ENCODE data around the gene ABCA1.

The ABCA1 gene

GRCh38 chr9:104841601-104842141 lies 86.3 kb downstream of the ABCA1 start:
- Mint-ChIP-seq H3K27me3 (no peaks in the 10 kb centered on the region), H3K9me3 (no peaks in the 10 kb centered on the region), H3K4me1 (no peaks in the 10 kb centered on the region), H3K27ac (no peak overlapping the region), H3K4me3 (no peak overlapping the region), H3K36me3 (ENCODE audit: low read depth) (no peaks in the 10 kb centered on the region)
- no peak for ATAC-seq
- DNase-seq = no peak

DNA sequence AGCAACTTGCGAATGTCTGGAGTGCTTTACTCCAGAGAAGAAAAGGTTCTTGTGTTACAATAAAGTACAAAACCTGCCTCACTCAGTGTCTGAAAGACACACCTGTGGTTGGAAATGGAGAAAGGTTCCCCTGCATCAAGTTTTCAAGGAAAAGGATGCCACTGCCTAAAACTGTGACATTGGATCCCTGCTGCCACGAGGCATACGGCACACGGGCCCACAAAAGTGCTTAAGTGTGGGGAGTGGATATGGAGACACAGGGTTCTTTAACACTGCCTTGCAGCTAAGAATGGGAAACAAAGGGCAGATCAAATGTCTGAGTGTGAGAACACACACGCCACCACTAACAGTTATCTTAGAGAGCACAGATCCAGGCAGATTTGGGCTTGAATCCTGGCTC lies 89.0 kb downstream of the ABCA1 start:
- Mint-ChIP-seq H3K4me1 (peaks cover 4% of the 10 kb centered on the region), H3K36me3 (ENCODE audit: low read depth) (no peaks in the 10 kb centered on the region), H3K27me3 (no peaks in the 10 kb centered on the region), H3K4me3 (no peak overlapping the region), H3K9me3 (no peaks in the 10 kb centered on the region), H3K27ac (no peak overlapping the region)
- DNase-seq (no peak), ATAC-seq (no peak)

GRCh38 chr9:104836767-104837166 lies 91.2 kb downstream of the ABCA1 start:
- Mint-ChIP-seq H3K4me1 (peaks cover 4% of the 10 kb centered on the region), H3K4me3 (no peak overlapping the region), H3K36me3 (ENCODE audit: low read depth) (peaks cover 1% of the 10 kb centered on the region), H3K27me3 (no peaks in the 10 kb centered on the region), H3K27ac (no peak overlapping the region), H3K9me3 (no peaks in the 10 kb centered on the region)
- no peak for ATAC-seq
- DNase-seq = no peak

GRCh38 chr9:104836235-104836634 lies 91.7 kb downstream of the ABCA1 start:
- ATAC-seq (no peak), DNase-seq (no peak)
- Mint-ChIP-seq H3K36me3 (ENCODE audit: low read depth) (peaks cover 5% of the 10 kb centered on the region), H3K4me1 (peaks cover 4% of the 10 kb centered on the region), H3K27me3 (no peaks in the 10 kb centered on the region), H3K9me3 (no peaks in the 10 kb centered on the region), H3K27ac (no peak overlapping the region), H3K4me3 (no peak overlapping the region)

GRCh38 chr9:104835161-104835560 lies 92.8 kb downstream of the ABCA1 start:
- Mint-ChIP-seq H3K9me3 (no peaks in the 10 kb centered on the region), H3K4me1 (peaks cover 4% of the 10 kb centered on the region), H3K27me3 (no peaks in the 10 kb centered on the region), H3K4me3 (no peak overlapping the region), H3K27ac (no peak overlapping the region), H3K36me3 (ENCODE audit: low read depth) (peaks cover 5% of the 10 kb centered on the region)
- no peak for ATAC-seq
- no peak for DNase-seq

DNA sequence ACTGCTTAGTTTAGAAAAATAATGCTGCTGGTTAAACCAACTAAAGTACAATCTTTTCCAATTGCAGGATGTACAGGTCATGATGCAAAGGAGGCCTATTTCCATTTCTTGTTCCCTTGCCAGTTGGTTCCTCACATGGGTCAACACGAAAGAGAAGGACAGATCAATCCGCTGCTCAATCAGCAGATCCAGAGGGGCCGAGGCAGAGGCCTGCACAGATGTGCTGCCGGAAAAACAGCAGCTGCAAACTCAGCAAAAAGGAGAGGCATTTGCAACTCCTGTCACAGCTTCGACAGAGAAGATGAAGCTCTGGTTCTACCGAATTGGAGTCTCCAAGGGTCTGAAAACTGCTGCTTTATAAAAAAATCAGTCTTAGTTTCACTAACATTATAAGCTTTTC lies 94.3 kb downstream of the ABCA1 start:
- no peak overlapping the region for H3K4me3 Mint-ChIP-seq
- H3K36me3 Mint-ChIP-seq (ENCODE audit: low read depth) = peaks cover 9% of the 10 kb centered on the region
- no peaks in the 10 kb centered on the region for H3K27me3 Mint-ChIP-seq
- ATAC-seq (no peak), DNase-seq (no peak)
- H3K9me3 Mint-ChIP-seq = no peaks in the 10 kb centered on the region
- no peak overlapping the region for H3K27ac Mint-ChIP-seq
- peaks cover 4% of the 10 kb centered on the region for H3K4me1 Mint-ChIP-seq

- H3K27ac Mint-ChIP-seq = no peak overlapping the region
- no peak for DNase-seq
- H3K4me3 Mint-ChIP-seq = no peak overlapping the region
- H3K4me1 Mint-ChIP-seq = peaks cover 4% of the 10 kb centered on the region
- H3K9me3 Mint-ChIP-seq = no peaks in the 10 kb centered on the region
- no peak for ATAC-seq
- H3K27me3 Mint-ChIP-seq = no peaks in the 10 kb centered on the region
- H3K36me3 Mint-ChIP-seq (ENCODE audit: low read depth) = peaks cover 15% of the 10 kb centered on the region
Observed at GRCh38 chr9:104831681-104832080, 96.3 kb downstream of the ABCA1 start.

- no peaks in the 10 kb centered on the region for H3K4me1 Mint-ChIP-seq
- H3K27ac Mint-ChIP-seq = no peak overlapping the region
- no peak overlapping the region for H3K4me3 Mint-ChIP-seq
- ATAC-seq (no peak), DNase-seq (no peak)
- H3K36me3 Mint-ChIP-seq (ENCODE audit: low read depth) = peaks cover 17% of the 10 kb centered on the region
- no peaks in the 10 kb centered on the region for H3K9me3 Mint-ChIP-seq
- no peaks in the 10 kb centered on the region for H3K27me3 Mint-ChIP-seq
Observed at GRCh38 chr9:104826911-104827310, 101.0 kb downstream of the ABCA1 start.

- no peak overlapping the region for H3K27ac Mint-ChIP-seq
- H3K27me3 Mint-ChIP-seq = no peaks in the 10 kb centered on the region
- H3K36me3 Mint-ChIP-seq (ENCODE audit: low read depth) = peaks cover 13% of the 10 kb centered on the region
- no peaks in the 10 kb centered on the region for H3K9me3 Mint-ChIP-seq
- ATAC-seq (no peak), DNase-seq (no peak)
- H3K4me3 Mint-ChIP-seq = no peak overlapping the region
- no peaks in the 10 kb centered on the region for H3K4me1 Mint-ChIP-seq
Observed at GRCh38 chr9:104826079-104826775, 101.7 kb downstream of the ABCA1 start.

- ATAC-seq = no peak
- H3K4me1 Mint-ChIP-seq = no peaks in the 10 kb centered on the region
- no peak overlapping the region for H3K27ac Mint-ChIP-seq
- peaks cover 6% of the 10 kb centered on the region for H3K36me3 Mint-ChIP-seq (ENCODE audit: low read depth)
- DNase-seq = no peak
- no peaks in the 10 kb centered on the region for H3K9me3 Mint-ChIP-seq
- H3K27me3 Mint-ChIP-seq = no peaks in the 10 kb centered on the region
- no peak overlapping the region for H3K4me3 Mint-ChIP-seq
Observed at GRCh38 chr9:104820336-104820735, 107.6 kb downstream of the ABCA1 start.

DNA sequence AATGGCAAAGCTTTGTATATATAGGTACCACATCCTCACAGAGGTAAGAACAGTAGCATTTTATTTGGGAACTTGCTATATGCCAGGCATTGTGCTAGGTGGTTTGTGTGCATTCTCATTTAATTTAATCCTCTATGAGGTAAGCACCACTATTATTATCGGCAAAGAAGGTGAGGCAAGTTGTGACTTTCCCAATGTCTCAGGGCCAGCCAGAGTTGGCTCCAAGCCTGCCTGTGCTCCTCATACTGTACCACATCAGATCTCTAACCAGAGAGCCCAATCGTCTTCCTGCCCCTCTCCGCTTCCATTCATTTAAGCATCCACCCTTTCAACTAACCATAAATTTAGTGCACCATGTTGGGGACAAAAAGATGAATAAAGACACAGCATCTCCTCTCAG lies 108.9 kb downstream of the ABCA1 start:
- Mint-ChIP-seq H3K4me1 (no peaks in the 10 kb centered on the region), H3K36me3 (ENCODE audit: low read depth) (peaks cover 4% of the 10 kb centered on the region), H3K4me3 (no peak overlapping the region), H3K27me3 (no peaks in the 10 kb centered on the region), H3K9me3 (no peaks in the 10 kb centered on the region), H3K27ac (no peak overlapping the region)
- ATAC-seq (no peak), DNase-seq (no peak)

GRCh38 chr9:104817437-104817836 lies 110.5 kb downstream of the ABCA1 start:
- Mint-ChIP-seq H3K9me3 (no peaks in the 10 kb centered on the region), H3K4me1 (no peaks in the 10 kb centered on the region)
- DNase-seq = no peak

GRCh38 chr9:104815851-104816565 lies 111.9 kb downstream of the ABCA1 start:
- DNase-seq (no peak), ATAC-seq (no peak)
- H3K27ac Mint-ChIP-seq = no peak overlapping the region
- no peaks in the 10 kb centered on the region for H3K4me1 Mint-ChIP-seq
- H3K36me3 Mint-ChIP-seq (ENCODE audit: low read depth) = peaks cover 10% of the 10 kb centered on the region
- no peaks in the 10 kb centered on the region for H3K9me3 Mint-ChIP-seq
- H3K4me3 Mint-ChIP-seq = no peak overlapping the region
- no peaks in the 10 kb centered on the region for H3K27me3 Mint-ChIP-seq

More at GRCh38 chr9:104817437-104817836, 110.5 kb downstream of the ABCA1 start:
- no peak for ATAC-seq
- Mint-ChIP-seq H3K27me3 (no peaks in the 10 kb centered on the region), H3K36me3 (ENCODE audit: low read depth) (peaks cover 9% of the 10 kb centered on the region), H3K4me3 (no peak overlapping the region), H3K27ac (no peak overlapping the region)

GRCh38 chr9:104810421-104811339 lies 117.3 kb downstream of the ABCA1 start:
- H3K27ac Mint-ChIP-seq = no peak overlapping the region

More at GRCh38 chr9:104810421-104811339, 117.3 kb downstream of the ABCA1 start:
- Mint-ChIP-seq H3K9me3 (no peaks in the 10 kb centered on the region), H3K4me3 (no peak overlapping the region), H3K36me3 (ENCODE audit: low read depth) (peaks cover 6% of the 10 kb centered on the region), H3K27me3 (no peaks in the 10 kb centered on the region), H3K4me1 (no peaks in the 10 kb centered on the region)
- no peak for DNase-seq
- ATAC-seq = no peak

All from activated naive CD8-positive, alpha-beta T cell treated with anti-CD3 and anti-CD28 coated beads, Interleukin-2, amount 50 U/mL, for 24 hours (primary cell).